ENCODE measurements around the gene BAG3.

GRCh38 chr10:119644205-119644814, 6.9 kb upstream of the BAG3 start:
- TF ChIP-seq CTCF (IDR thresholded peaks at IDR 0.05 in 4 of 5, conservative IDR thresholded peaks at IDR 0.05 in 1 of 5) (peak in 2 of 5 experiments; percentile 15 to 34), POLR2A (IDR thresholded peaks at IDR 0.05) (no peak)
